A673 (cell line): ENCODE results near the gene NR2E1.

ENCODE experiments used
- CTCF ChIP-seq: fragments of 300-800, 200-600 bp; sonication (generic); conservative IDR thresholded peaks from 2 replicates; pipeline ENCODE4 v1.5.1; 2017; ENCODE audit warnings: low read depth, mild to moderate bottlenecking, antibody characterized with exemption, low read length, moderate library complexity, mixed read lengths
- EZH2 ChIP-seq: fragments of 200-600 bp; sonication (generic); IDR thresholded peaks from 2 replicates; pipeline ENCODE4 v1.6.1; 2017; ENCODE audit warnings: borderline replicate concordance, low read depth, mild to moderate bottlenecking, mixed read lengths, antibody characterized with exemption, low read length; ENCODE audit not compliant: poor library complexity, severe bottlenecking

- TF ChIP-seq CTCF (no peak), EZH2 (no peak)
Measured at GRCh38 chr6:108198761-108199498, 33.1 kb downstream of the NR2E1 start.
